HEK293T (cell line): Measurements from ENCODE around the gene DNAH8.

Experiments
- CTCF ChIA-PET: fragments of 350-600 bp; formaldehyde crosslinking; extraction: SDS; loops from one replicate; lab custom pipeline; 2021; ENCODE audit warnings: antibody characterized with exemption, inconsistent platforms; lab: Yijun Ruan, JAX
- POLR2A ChIA-PET: fragments of 350-600 bp; formaldehyde crosslinking; extraction: SDS; loops from one replicate; lab custom pipeline; 2020; ENCODE audit warnings: antibody characterized with exemption, inconsistent platforms; lab: Yijun Ruan, JAX
- DNase-seq: peaks from one replicate; pipeline ENCODE4 v3.0.0; 2012; ENCODE audit warnings: mixed read lengths; ENCODE audit errors: extremely low spot score
- ARNT ChIP-seq: fragments of 450-650 bp; IDR thresholded peaks from 2 replicates; pipeline ENCODE4 v1.6.1; 2017; ENCODE audit warnings: mild to moderate bottlenecking
- BHLHE40 ChIP-seq: fragments of 450-650 bp; IDR thresholded peaks from 2 replicates; pipeline ENCODE4 v1.6.1; 2016; ENCODE audit warnings: mild to moderate bottlenecking, moderate library complexity, borderline replicate concordance
- CTBP1 ChIP-seq: fragments of 450-650 bp; IDR thresholded peaks from 2 replicates; pipeline ENCODE4 v1.6.1; 2016; ENCODE audit warnings: borderline replicate concordance
- ELF4 ChIP-seq: fragments of 450-650 bp; IDR thresholded peaks from 2 replicates; pipeline ENCODE4 v1.6.1; 2017; ENCODE audit warnings: antibody characterized with exemption
- FOXA1 ChIP-seq: fragments of 450-650 bp; IDR thresholded peaks from 2 replicates; pipeline ENCODE4 v1.6.1; 2016; ENCODE audit warnings: mild to moderate bottlenecking
- FOXK2 ChIP-seq: fragments of 450-650 bp; IDR thresholded peaks from 2 replicates; pipeline ENCODE4 v1.6.1; 2016; ENCODE audit warnings: mild to moderate bottlenecking
- FOXM1 ChIP-seq: fragments of 450-650 bp; IDR thresholded peaks from 2 replicates; pipeline ENCODE4 v1.6.1; 2017; ENCODE audit warnings: mild to moderate bottlenecking, borderline replicate concordance
- HDGF ChIP-seq: fragments of 450-650 bp; IDR thresholded peaks from 2 replicates; pipeline ENCODE4 v1.6.1; 2017; ENCODE audit warnings: antibody characterized with exemption, borderline replicate concordance
- L3MBTL2 ChIP-seq: fragments of 450-650 bp; conservative IDR thresholded peaks from 2 replicates; pipeline ENCODE4 v1.6.1; 2016; ENCODE audit warnings: mild to moderate bottlenecking
- LEF1 ChIP-seq: fragments of 450-650 bp; IDR thresholded peaks from 2 replicates; pipeline ENCODE4 v1.6.1; 2017; ENCODE audit warnings: mild to moderate bottlenecking, borderline replicate concordance
- NFRKB ChIP-seq: fragments of 450-650 bp; IDR thresholded peaks from 2 replicates; pipeline ENCODE4 v1.6.1; 2016; ENCODE audit warnings: mild to moderate bottlenecking, moderate library complexity
- PKNOX1 ChIP-seq: fragments of 450-650 bp; IDR thresholded peaks from 2 replicates; pipeline ENCODE4 v1.6.1; 2016
- SP1 ChIP-seq: fragments of 450-650 bp; IDR thresholded peaks from 2 replicates; pipeline ENCODE4 v1.6.1; 2017
- SUZ12 ChIP-seq: fragments of 450-650 bp; IDR thresholded peaks from 2 replicates; pipeline ENCODE4 v1.6.1; 2016; ENCODE audit warnings: mild to moderate bottlenecking
- TARDBP ChIP-seq: fragments of 450-650 bp; IDR thresholded peaks from 2 replicates; pipeline ENCODE4 v1.6.1; 2016
- ZNF384 ChIP-seq: fragments of 450-650 bp; IDR thresholded peaks from 2 replicates; pipeline ENCODE4 v1.6.1; 2016

DNAH8 gene

GRCh38 chr6:39043776-39044175 lies 328.7 kb downstream of the DNAH8 start:
- CTCF ChIA-PET: no interaction called here
- POLR2A ChIA-PET: no interaction called here
- no peak for TF ChIP-seq FOXA1
- TF ChIP-seq HDGF: no peak
- no peak for TF ChIP-seq CTBP1
- DNase-seq: no peak

GRCh38 chr6:39044181-39044580 lies 329.1 kb downstream of the DNAH8 start:
- no peak for DNase-seq
- CTCF ChIA-PET: interaction anchor here (0.6 kb wide), 1 partner anchor 13 kb away, joined by 3 read pairs; no protein-coding TSS in a partner anchor
- POLR2A ChIA-PET: no interaction called here
- TF ChIP-seq FOXM1 (no peak), FOXK2 (no peak), SP1 (no peak), ARNT (no peak), ZNF384 (no peak), ELF4 (no peak), LEF1 (no peak), TARDBP (no peak), FOXA1 (no peak), PKNOX1 (no peak), NFRKB (no peak), HDGF (no peak), CTBP1 (no peak)

DNA sequence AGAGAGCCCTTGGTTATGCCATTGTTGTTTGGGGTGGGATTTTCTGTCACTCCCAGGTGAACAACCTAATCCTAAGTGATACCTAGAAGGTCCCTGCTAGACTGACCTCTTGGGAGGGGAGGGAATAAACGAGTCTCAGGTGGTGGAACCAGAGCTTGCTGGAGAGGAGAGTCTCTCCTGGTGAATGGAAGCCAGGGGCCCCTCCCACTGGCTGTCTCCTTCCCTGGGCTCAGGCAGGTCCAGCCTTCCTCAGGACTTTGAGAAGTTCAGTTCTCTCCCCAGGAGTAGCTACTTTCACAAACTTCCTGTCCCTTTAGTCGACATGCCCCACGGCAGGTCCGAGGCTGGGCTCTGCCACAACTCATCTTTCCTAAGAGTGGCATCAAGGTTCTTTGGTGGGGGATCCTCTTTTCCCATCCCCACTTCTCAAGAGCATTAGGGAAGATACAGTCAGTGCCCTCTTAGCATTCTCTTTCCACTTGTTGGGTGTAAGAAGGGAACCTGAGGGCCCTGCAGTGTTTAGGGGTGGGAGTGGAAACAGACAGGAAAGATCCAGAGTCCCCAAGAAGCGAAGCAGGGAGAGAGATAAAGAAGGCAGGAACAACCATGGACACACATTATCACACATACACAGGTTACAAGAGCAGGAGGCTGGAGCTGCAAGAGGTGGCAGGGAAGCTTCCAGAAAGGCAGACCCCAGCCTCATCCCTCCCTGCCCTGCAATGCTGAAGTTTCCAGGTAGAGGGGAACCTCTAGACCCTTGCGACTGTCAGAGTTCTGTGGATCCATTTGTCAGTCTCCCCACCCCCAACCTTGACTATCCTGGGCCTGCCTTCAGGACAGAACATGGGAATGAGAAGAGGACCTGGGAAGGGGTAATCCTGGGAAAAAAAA lies 332.6 kb downstream of the DNAH8 start:
- ChIA-PET POLR2A (no interaction called here), CTCF (no interaction called here)
- TF ChIP-seq TARDBP: no peak
- TF ChIP-seq SUZ12: no peak
- no peak for TF ChIP-seq L3MBTL2
- no peak for TF ChIP-seq HDGF
- no peak for TF ChIP-seq NFRKB
- no peak for TF ChIP-seq CTBP1
- no peak for TF ChIP-seq FOXK2
- TF ChIP-seq ELF4: no peak
- TF ChIP-seq FOXM1: no peak
- no peak for TF ChIP-seq ARNT
- no peak for TF ChIP-seq LEF1
- no peak for TF ChIP-seq FOXA1
- TF ChIP-seq PKNOX1: no peak
- TF ChIP-seq SP1: no peak
- TF ChIP-seq BHLHE40: no peak
- TF ChIP-seq ZNF384: no peak
- DNase-seq: no peak

DNA sequence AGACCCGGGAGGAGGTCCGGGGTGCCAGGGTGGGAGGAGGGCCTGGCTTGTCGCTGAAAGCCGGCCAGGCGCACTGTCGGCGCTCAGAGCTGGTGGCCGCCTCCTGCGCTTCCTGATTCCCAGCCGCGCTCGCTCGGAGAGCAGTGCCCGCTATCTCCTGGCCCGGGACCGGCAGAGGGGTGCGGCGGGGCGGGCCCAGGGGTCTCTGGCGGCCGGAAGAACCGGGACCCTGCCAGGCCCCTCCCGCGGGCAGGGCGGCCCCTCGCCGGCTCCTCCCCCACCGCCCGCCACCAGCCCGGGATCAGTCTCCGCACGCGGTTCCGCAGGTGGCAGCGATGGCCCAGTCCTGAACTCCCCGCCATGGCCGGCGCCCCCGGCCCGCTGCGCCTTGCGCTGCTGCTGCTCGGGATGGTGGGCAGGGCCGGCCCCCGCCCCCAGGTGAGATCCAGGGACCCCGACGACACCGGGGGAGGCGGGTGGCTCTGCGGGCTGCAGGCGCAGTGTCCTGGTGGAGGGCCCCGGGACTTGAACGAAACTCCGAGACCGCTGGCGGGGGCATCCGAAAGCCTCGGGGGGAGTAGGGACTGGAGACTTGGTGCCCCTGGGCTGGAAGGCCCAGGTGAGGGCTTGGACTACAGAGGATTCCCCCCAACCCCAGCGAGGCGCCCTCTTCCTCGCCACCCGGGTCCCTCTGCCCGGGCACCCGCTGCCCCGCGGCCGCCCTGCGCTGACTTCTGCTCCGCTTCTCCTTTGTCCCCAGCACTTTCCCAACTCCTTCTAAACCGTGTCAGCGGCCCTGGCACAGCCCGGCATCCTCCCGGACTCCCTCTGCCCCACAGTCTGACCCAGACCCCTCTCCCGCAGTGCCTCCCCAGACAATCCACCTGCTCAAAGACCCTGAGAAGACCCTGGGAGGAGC lies 333.6 kb downstream of the DNAH8 start, which contains the start of gene GLP1R:
Gene GLP1R, plus strand, starts transcription at position 301 of the 919 bp plus-strand sequence. Its CDS starts 60 bp downstream, at position 361.
- POLR2A ChIA-PET: no interaction called here
- TF ChIP-seq NFRKB (no peak), FOXK2 (no peak), FOXM1 (no peak), TARDBP (no peak), ELF4 (no peak)
- DNase-seq: no peak
- CTCF ChIA-PET: no interaction called here

GRCh38 chr6:39049575-39050283 lies 334.6 kb downstream of the DNAH8 start:
- no peak for DNase-seq
- TF ChIP-seq SUZ12 (no peak), FOXA1 (no peak), CTBP1 (no peak), HDGF (no peak), PKNOX1 (no peak), FOXM1 (no peak), SP1 (no peak), NFRKB (no peak), L3MBTL2 (no peak), ELF4 (no peak), LEF1 (no peak), ARNT (no peak), BHLHE40 (no peak), ZNF384 (no peak), TARDBP (no peak), FOXK2 (no peak)
- CTCF ChIA-PET: interaction anchor here (0.9 kb wide), 1 partner anchor 52 kb away, joined by 4 read pairs; no protein-coding TSS in a partner anchor
- POLR2A ChIA-PET: no interaction called here
